Panc1 (cell line): ENCODE results near the gene NOX5. TPM values are rescaled to one million over a fixed set of nuclear protein-coding genes. Genes with fewer than 3 reads are reported as not detected.

Experiments
- ATAC-seq: fragments of 200-7000 bp; cut with Tn5 transposase; 2 replicates; pipeline ENCODE4 v1.9.1; 2020; ENCODE audit warnings: mild to moderate bottlenecking, moderate library complexity
- BruUV-seq: library from RNA; stranded (reverse); fragments of 400-500 nt; replicated peaks from 2 replicates; lab custom pipeline; 2021; lab: Mats Ljungman, UMichigan
- CTCF ChIA-PET: fragments of 300-600 bp; sonication (Branson Sonifier 250); formaldehyde crosslinking; loops from one replicate; lab custom pipeline; 2022; ENCODE audit warnings: antibody characterized with exemption; lab: Charles Lee
- POLR2A ChIA-PET: fragments of 300-600 bp; sonication (Branson Sonifier 250); formaldehyde crosslinking; loops from one replicate; lab custom pipeline; 2022; ENCODE audit warnings: antibody characterized with exemption; lab: Charles Lee
- DNase-seq: peaks from one replicate; pipeline ENCODE4 v3.0.0-alpha.2; 2010; ENCODE audit warnings: low read depth, low spot score
- H3K27ac ChIP-seq: 2 replicates; pipeline ENCODE4 v1.5.1; 2011; ENCODE audit warnings: mild to moderate bottlenecking, low read length, inconsistent platforms
- H3K27me3 ChIP-seq: fragments of 200-500 bp; sonication (Bioruptor generic); 2 replicates; pipeline ENCODE4 v1.6.0; 2014; ENCODE audit warnings: low read length, inconsistent platforms; ENCODE audit not compliant: control insufficient read depth, insufficient read depth
- H3K36me3 ChIP-seq: fragments of 200-500 bp; sonication (Bioruptor generic); 2 replicates; pipeline ENCODE4 v1.5.1; 2014; ENCODE audit warnings: inconsistent platforms, mild to moderate bottlenecking, low read length, moderate library complexity; ENCODE audit not compliant: control insufficient read depth, insufficient read depth
- H3K4me1 ChIP-seq: 2 replicates; pipeline ENCODE4 v1.5.1; 2011; ENCODE audit warnings: inconsistent platforms, mild to moderate bottlenecking, low read length, moderate library complexity; ENCODE audit not compliant: control insufficient read depth, insufficient read depth
- H3K4me3 ChIP-seq, 2 experiments: 2 replicates each; pipeline ENCODE4 v1.5.1; 2011 to 2012; ENCODE audit warnings: low read depth in 2 of 2, low read length in 2 of 2, mild to moderate bottlenecking in 2 of 2, inconsistent platforms in 1 of 2, moderate library complexity in 1 of 2
- H3K9me3 ChIP-seq: fragments of 200-500 bp; sonication (Bioruptor generic); 2 replicates; pipeline ENCODE4 v1.5.1; 2014; ENCODE audit warnings: low read depth, mild to moderate bottlenecking, inconsistent platforms, low read length, moderate library complexity; ENCODE audit not compliant: control insufficient read depth, insufficient read depth
- POLR2AphosphoS5 ChIP-seq: IDR thresholded peaks from 2 replicates; pipeline ENCODE4 v1.6.1; 2012; ENCODE audit warnings: mild to moderate bottlenecking, low read depth, low read length, moderate library complexity
- SIN3A ChIP-seq: IDR thresholded peaks from 2 replicates; pipeline ENCODE4 v1.6.1; 2012; ENCODE audit warnings: low read depth, mild to moderate bottlenecking, low read length, moderate library complexity, borderline replicate concordance; ENCODE audit not compliant: insufficient read depth
- TCF7L2 ChIP-seq: IDR thresholded peaks from 2 replicates; pipeline ENCODE4 v1.6.1; 2011; ENCODE audit warnings: mild to moderate bottlenecking, low read depth, low read length, inconsistent platforms
- in situ Hi-C: cut with HindIII; loops from 2 replicates; pipeline ENCODE4 v1.10.0; 2016; ENCODE audit warnings: low sequenced_read_pairs, low pct_unique_long_range_greater_than_20kb
- intact Hi-C: fragments of 100-400 bp; cut with micrococcal nuclease; formaldehyde crosslinking; loops from one replicate; pipeline ENCODE4 v1.10.0; 2022; ENCODE audit not compliant: unreplicated experiment
- total RNA-seq: library from RNA; stranded (reverse); gene quantifications from one replicate; pipeline ENCODE4 v1.2.1, GENCODE V29; 2021; ENCODE audit not compliant: unreplicated experiment
- TF ChIP-seq, protein P1 (sequence below), 2 experiments: IDR thresholded peaks; 2 replicates each; pipeline ENCODE4 v1.6.1; 2011 to 2012; ENCODE audit warnings: low read depth in 2 of 2, control low read depth in 1 of 2, low read length in 1 of 2, mild to moderate bottlenecking in 1 of 2, moderate library complexity in 1 of 2; ENCODE audit not compliant: insufficient read depth in 1 of 2
- TF ChIP-seq, protein P2 (sequence below): fragments of 450-650 bp; IDR thresholded peaks from 2 replicates; pipeline ENCODE4 v1.5.1; 2017; ENCODE audit warnings: mild to moderate bottlenecking

The NOX5 gene
- total RNA-seq, 1 experiment from 2014 or later: 0.26 TPM

DNA sequence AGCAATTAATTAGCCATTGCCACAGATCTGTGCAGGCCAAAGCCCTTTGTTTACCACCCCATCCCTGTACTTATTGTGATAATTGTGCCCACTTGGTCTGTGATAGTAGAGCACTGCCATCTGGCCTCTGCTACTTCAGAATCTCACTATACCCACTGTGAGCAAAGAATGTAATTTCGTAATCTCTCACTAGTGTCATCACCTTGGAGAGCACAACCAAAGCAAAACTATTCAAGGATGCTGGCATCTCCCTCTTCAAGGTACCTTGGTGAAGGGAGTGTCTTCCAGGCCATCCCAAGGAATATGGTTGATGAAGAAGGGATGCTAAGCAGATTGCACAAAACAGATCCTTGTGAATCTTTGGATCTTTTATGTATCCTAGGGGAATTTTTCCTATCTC lies 34.7 kb upstream of the NOX5 start:
- intact Hi-C loops: no loop called here
- H3K27me3 ChIP-seq: peaks cover 3% of the 10 kb centered on the region; the same call in 1 of the 2 replicates
- ATAC-seq (no peak), DNase-seq (no peak)
- H3K4me1 ChIP-seq: no peaks in the 10 kb centered on the region
- no peaks in the 10 kb centered on the region for H3K36me3 ChIP-seq
- peaks cover 6% of the 10 kb centered on the region; the same call in 1 of the 2 replicates for H3K9me3 ChIP-seq
- ChIA-PET CTCF (no interaction called here), POLR2A (no interaction called here)
- no peak overlapping the region for H3K27ac ChIP-seq
- in situ Hi-C loops: no loop called here
- TF ChIP-seq, protein P1, sequence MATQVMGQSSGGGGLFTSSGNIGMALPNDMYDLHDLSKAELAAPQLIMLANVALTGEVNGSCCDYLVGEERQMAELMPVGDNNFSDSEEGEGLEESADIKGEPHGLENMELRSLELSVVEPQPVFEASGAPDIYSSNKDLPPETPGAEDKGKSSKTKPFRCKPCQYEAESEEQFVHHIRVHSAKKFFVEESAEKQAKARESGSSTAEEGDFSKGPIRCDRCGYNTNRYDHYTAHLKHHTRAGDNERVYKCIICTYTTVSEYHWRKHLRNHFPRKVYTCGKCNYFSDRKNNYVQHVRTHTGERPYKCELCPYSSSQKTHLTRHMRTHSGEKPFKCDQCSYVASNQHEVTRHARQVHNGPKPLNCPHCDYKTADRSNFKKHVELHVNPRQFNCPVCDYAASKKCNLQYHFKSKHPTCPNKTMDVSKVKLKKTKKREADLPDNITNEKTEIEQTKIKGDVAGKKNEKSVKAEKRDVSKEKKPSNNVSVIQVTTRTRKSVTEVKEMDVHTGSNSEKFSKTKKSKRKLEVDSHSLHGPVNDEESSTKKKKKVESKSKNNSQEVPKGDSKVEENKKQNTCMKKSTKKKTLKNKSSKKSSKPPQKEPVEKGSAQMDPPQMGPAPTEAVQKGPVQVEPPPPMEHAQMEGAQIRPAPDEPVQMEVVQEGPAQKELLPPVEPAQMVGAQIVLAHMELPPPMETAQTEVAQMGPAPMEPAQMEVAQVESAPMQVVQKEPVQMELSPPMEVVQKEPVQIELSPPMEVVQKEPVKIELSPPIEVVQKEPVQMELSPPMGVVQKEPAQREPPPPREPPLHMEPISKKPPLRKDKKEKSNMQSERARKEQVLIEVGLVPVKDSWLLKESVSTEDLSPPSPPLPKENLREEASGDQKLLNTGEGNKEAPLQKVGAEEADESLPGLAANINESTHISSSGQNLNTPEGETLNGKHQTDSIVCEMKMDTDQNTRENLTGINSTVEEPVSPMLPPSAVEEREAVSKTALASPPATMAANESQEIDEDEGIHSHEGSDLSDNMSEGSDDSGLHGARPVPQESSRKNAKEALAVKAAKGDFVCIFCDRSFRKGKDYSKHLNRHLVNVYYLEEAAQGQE (IDR thresholded peaks at IDR 0.05; ENCODE audit: insufficient read depth in 1 of 2, low read depth in 2 of 2, low read length in 1 of 2): no peak
- TF ChIP-seq, protein P2, sequence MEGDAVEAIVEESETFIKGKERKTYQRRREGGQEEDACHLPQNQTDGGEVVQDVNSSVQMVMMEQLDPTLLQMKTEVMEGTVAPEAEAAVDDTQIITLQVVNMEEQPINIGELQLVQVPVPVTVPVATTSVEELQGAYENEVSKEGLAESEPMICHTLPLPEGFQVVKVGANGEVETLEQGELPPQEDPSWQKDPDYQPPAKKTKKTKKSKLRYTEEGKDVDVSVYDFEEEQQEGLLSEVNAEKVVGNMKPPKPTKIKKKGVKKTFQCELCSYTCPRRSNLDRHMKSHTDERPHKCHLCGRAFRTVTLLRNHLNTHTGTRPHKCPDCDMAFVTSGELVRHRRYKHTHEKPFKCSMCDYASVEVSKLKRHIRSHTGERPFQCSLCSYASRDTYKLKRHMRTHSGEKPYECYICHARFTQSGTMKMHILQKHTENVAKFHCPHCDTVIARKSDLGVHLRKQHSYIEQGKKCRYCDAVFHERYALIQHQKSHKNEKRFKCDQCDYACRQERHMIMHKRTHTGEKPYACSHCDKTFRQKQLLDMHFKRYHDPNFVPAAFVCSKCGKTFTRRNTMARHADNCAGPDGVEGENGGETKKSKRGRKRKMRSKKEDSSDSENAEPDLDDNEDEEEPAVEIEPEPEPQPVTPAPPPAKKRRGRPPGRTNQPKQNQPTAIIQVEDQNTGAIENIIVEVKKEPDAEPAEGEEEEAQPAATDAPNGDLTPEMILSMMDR: no peak
- TF ChIP-seq SIN3A (no peak), TCF7L2 (no peak), POLR2AphosphoS5 (no peak)
- H3K4me3 ChIP-seq: no peak overlapping the region
- BruUV-seq: no TSS peak

DNA sequence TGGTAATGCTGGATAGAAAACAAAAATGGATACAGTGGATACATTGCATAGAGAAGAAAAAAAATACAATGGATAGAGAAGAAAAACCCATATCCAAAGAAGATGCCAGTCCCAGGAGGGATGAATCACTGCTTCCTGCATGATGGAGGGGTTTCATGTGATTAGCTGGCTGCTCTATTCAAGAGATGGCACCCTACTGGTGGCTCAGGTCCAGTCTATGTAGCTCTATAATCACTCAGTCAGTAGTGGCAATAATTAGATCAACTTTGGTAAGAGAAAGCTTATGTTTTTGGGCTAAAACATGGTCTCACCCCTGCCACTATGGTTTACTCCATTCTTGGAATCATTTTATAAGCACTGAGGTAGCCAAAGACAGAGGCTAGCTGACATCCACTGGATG lies 33.7 kb upstream of the NOX5 start:
- intact Hi-C loops: no loop called here
- TF ChIP-seq SIN3A (no peak), TCF7L2 (no peak), POLR2AphosphoS5 (no peak)
- TF ChIP-seq, protein P2: no peak
- TF ChIP-seq, protein P1 (IDR thresholded peaks at IDR 0.05; ENCODE audit: insufficient read depth in 1 of 2, low read depth in 2 of 2, low read length in 1 of 2): no peak
- DNase-seq (no peak), ATAC-seq (no peak)
- H3K36me3 ChIP-seq: no peaks in the 10 kb centered on the region
- no peak overlapping the region for H3K27ac ChIP-seq
- H3K4me3 ChIP-seq: no peak overlapping the region
- no peaks in the 10 kb centered on the region for H3K4me1 ChIP-seq
- H3K9me3 ChIP-seq: peaks cover 6% of the 10 kb centered on the region; the same call in 1 of the 2 replicates
- ChIA-PET CTCF (interaction anchor here (0.8 kb wide), 1 partner anchor 42 kb away, joined by 3 read pairs; no protein-coding TSS in a partner anchor), POLR2A (no interaction called here)
- H3K27me3 ChIP-seq: peaks cover 3% of the 10 kb centered on the region; the same call in 1 of the 2 replicates
- in situ Hi-C loops: no loop called here
- no TSS peak for BruUV-seq
